ENCODE measurements around the gene ADRM1. TPM values are rescaled to one million over a fixed set of nuclear protein-coding genes. Genes with fewer than 3 reads are reported as not detected.

ADRM1 gene
- total and polyA plus RNA-seq, 2 of the 4 experiments (the other 2 are of a cell fraction), result 103 to 149 TPM

- dilution Hi-C loops (cut with HindIII; ENCODE audit: low sequenced_read_pairs, unreplicated experiment), result loop anchor here (25.0 kb wide), 1 partner anchor 100 kb away; the partner anchor contains the start of gene RPS21
- intact Hi-C loops (cut with micrococcal nuclease), result no loop called here
- TF ChIP-seq MAZ (IDR thresholded peaks at IDR 0.05; ENCODE audit: borderline replicate concordance, low read depth, low read length) (no peak), RFX5 (IDR thresholded peaks at IDR 0.05; ENCODE audit: low read depth, low read length) (no peak), FOS (IDR thresholded peaks at IDR 0.05; ENCODE audit: low read depth, low read length) (no peak), MXI1 (IDR thresholded peaks at IDR 0.05; ENCODE audit: borderline replicate concordance, low read depth, low read length) (no peak), USF2 (IDR thresholded peaks at IDR 0.05; ENCODE audit: low read depth, low read length) (no peak), CTCF (conservative IDR thresholded peaks at IDR 0.05; ENCODE audit: low read depth, low read length) (no peak), RAD21 (IDR thresholded peaks at IDR 0.05; ENCODE audit: low read length) (no peak), POLR2A (IDR thresholded peaks at IDR 0.05; ENCODE audit: low read depth, low read length) (no peak), SMC3 (IDR thresholded peaks at IDR 0.05; ENCODE audit: low read depth, low read length) (no peak), MAFK (IDR thresholded peaks at IDR 0.05; ENCODE audit: low read depth, low read length) (no peak), BHLHE40 (IDR thresholded peaks at IDR 0.05; ENCODE audit: low read depth, low read length) (no peak), CHD1 (IDR thresholded peaks at IDR 0.05; ENCODE audit: low read depth, low read length) (no peak), RCOR1 (IDR thresholded peaks at IDR 0.05; ENCODE audit: insufficient replicate concordance, low read length) (no peak), CEBPB (IDR thresholded peaks at IDR 0.05; ENCODE audit: low read depth, low read length) (no peak), NFE2L2 (IDR thresholded peaks at IDR 0.05; ENCODE audit: low read depth, low read length) (no peak)
- TF ChIP-seq, protein P1, sequence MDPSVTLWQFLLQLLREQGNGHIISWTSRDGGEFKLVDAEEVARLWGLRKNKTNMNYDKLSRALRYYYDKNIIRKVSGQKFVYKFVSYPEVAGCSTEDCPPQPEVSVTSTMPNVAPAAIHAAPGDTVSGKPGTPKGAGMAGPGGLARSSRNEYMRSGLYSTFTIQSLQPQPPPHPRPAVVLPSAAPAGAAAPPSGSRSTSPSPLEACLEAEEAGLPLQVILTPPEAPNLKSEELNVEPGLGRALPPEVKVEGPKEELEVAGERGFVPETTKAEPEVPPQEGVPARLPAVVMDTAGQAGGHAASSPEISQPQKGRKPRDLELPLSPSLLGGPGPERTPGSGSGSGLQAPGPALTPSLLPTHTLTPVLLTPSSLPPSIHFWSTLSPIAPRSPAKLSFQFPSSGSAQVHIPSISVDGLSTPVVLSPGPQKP (IDR thresholded peaks at IDR 0.05; ENCODE audit: borderline replicate concordance, low read depth, low read length), result no peak
These were observed 15.7 kb upstream of the ADRM1 start for GRCh38 chr20:62287129-62287528.

More at GRCh38 chr20:62287129-62287528, 15.7 kb upstream of the ADRM1 start:
- ChIA-PET POLR2A (ENCODE audit: unreplicated experiment) (no interaction called here), CTCF (no interaction called here)
- Histone ChIP-seq H3K4me3 (ENCODE audit: insufficient read depth, low read depth, low read length) (no peak overlapping the region), H3K79me1 (ENCODE audit: low read depth in 1 of 2, low read length in 2 of 2) (no peaks in the 10 kb centered on the region; a peak in 1 of 4 replicates), H3K18ac (ENCODE audit: low read depth, low read length) (no peak overlapping the region), H2BK20ac (ENCODE audit: low read depth, low read length) (no peak overlapping the region), H4K5ac (ENCODE audit: low read depth, low read length) (no peak overlapping the region), H3K14ac (replicated peaks; ENCODE audit: low read depth, low read length) (no peak overlapping the region), H2BK120ac (ENCODE audit: low read depth, low read length) (no peak overlapping the region), H3K27me3 (ENCODE audit: control insufficient read depth, insufficient read depth, low read length) (no peaks in the 10 kb centered on the region), H3K4me1 (ENCODE audit: control insufficient read depth, insufficient read depth, low read length) (no peaks in the 10 kb centered on the region), H4K8ac (ENCODE audit: low read depth in 2 of 2, low read length in 2 of 2) (no peak overlapping the region), H3K4ac (ENCODE audit: low read depth, low read length) (no peak overlapping the region), H3K9me3 (ENCODE audit: control insufficient read depth, insufficient read depth, low read length) (no peaks in the 10 kb centered on the region), H4K91ac (ENCODE audit: insufficient read depth, low read depth, low read length) (no peak overlapping the region), H3K23ac (ENCODE audit: low read depth, low read length) (no peak overlapping the region), H2BK5ac (ENCODE audit: low read depth, low read length, poor library complexity, severe bottlenecking) (no peak overlapping the region), H3K9me1 (ENCODE audit: insufficient read depth, low read length) (no peaks in the 10 kb centered on the region; the same call in 1 of the 2 replicates), H2AK9ac (replicated peaks; ENCODE audit: low read depth, low read length, poor library complexity) (no peak overlapping the region), H2BK15ac (ENCODE audit: low read depth, low read length) (no peak overlapping the region), H3K56ac (ENCODE audit: extremely low read depth, insufficient read depth, low read length) (no peak overlapping the region), H3K27ac (ENCODE audit: insufficient read depth, low read length) (no peak overlapping the region), H3K9ac (ENCODE audit: low read depth, low read length) (no peak overlapping the region), H3K4me2 (ENCODE audit: low read depth, low read length) (no peak overlapping the region), H2AFZ (replicated peaks; ENCODE audit: low read length, poor library complexity) (no peak overlapping the region), H2AK5ac (ENCODE audit: low read depth, low read length) (no peak overlapping the region), H4K20me1 (ENCODE audit: insufficient read depth, low read length) (no peaks in the 10 kb centered on the region; the same call in none of the 2 replicates), H3K36me3 (ENCODE audit: control insufficient read depth, insufficient read depth, low read length) (peaks cover 56% of the 10 kb centered on the region)
- no TSS peak for BruUV-seq (replicated peaks)
- DNase-seq (no peak), ATAC-seq (ENCODE audit: low read depth) (no peak)
- 100% methylated on average over 2 of the region's 6 CpGs; no CpG with 5 or more reads in 1 of the 2 experiments for WGBS, 2 experiments (ENCODE audit: extremely low coverage in 2 of 2, insufficient read length in 1 of 2)
- in situ Hi-C loops (cut with MboI; ENCODE audit: low sequenced_read_pairs), result loop anchor here (25.0 kb wide), 1 partner anchor 325 kb away; no protein-coding TSS in a partner anchor
